ENCODE results near the gene CERCAM.

DNA sequence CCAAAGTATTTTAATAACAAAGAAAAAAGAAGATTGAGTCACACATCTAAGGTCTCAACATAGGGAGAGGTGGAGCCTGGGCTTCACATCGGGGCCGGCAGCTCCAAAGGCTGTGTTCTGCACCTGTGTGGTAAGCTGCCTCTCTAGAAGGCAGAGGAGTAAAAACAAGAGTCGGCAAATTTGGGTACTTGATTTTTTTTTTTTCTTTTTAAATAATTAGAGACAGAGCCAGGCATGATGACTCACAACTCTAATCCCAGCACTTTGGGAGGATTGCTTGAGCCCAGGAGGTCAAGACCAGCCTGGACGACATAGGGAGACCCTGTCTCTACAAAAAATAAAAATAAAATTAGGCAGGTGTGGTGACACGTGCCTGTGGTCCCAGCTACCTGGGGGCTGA, 44.8 kb upstream of the CERCAM start:
- TF ChIP-seq, protein P1, sequence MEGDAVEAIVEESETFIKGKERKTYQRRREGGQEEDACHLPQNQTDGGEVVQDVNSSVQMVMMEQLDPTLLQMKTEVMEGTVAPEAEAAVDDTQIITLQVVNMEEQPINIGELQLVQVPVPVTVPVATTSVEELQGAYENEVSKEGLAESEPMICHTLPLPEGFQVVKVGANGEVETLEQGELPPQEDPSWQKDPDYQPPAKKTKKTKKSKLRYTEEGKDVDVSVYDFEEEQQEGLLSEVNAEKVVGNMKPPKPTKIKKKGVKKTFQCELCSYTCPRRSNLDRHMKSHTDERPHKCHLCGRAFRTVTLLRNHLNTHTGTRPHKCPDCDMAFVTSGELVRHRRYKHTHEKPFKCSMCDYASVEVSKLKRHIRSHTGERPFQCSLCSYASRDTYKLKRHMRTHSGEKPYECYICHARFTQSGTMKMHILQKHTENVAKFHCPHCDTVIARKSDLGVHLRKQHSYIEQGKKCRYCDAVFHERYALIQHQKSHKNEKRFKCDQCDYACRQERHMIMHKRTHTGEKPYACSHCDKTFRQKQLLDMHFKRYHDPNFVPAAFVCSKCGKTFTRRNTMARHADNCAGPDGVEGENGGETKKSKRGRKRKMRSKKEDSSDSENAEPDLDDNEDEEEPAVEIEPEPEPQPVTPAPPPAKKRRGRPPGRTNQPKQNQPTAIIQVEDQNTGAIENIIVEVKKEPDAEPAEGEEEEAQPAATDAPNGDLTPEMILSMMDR (IDR thresholded peaks at IDR 0.05; ENCODE audit: low read length) = no peak
- no peak for TF ChIP-seq EZH2 (IDR thresholded peaks at IDR 0.05; ENCODE audit: borderline replicate concordance, low read length)
